ENCODE measurements around the gene RALGDS.

RALGDS gene

DNA sequence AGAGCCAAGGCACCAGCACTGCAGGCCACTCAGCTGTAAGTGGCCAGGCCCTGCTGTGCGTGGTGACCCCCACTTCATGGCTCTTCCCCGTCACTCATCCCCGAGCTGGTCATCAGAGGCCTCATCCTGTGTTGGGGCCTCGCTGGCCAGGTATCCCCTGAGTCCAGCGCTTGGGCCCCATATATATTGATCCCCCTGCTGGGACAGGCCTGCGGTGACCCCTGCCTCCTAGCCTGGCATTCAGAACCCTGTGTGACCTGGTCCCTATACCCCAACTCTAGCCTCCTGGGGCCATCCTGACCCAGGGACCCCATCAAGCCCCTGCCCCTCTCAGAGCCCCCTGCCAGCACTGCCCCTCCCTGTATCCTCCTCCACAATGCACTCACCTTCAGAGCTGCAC lies 30.0 kb upstream of the RALGDS start:
- no peak for DNase-seq

DNA sequence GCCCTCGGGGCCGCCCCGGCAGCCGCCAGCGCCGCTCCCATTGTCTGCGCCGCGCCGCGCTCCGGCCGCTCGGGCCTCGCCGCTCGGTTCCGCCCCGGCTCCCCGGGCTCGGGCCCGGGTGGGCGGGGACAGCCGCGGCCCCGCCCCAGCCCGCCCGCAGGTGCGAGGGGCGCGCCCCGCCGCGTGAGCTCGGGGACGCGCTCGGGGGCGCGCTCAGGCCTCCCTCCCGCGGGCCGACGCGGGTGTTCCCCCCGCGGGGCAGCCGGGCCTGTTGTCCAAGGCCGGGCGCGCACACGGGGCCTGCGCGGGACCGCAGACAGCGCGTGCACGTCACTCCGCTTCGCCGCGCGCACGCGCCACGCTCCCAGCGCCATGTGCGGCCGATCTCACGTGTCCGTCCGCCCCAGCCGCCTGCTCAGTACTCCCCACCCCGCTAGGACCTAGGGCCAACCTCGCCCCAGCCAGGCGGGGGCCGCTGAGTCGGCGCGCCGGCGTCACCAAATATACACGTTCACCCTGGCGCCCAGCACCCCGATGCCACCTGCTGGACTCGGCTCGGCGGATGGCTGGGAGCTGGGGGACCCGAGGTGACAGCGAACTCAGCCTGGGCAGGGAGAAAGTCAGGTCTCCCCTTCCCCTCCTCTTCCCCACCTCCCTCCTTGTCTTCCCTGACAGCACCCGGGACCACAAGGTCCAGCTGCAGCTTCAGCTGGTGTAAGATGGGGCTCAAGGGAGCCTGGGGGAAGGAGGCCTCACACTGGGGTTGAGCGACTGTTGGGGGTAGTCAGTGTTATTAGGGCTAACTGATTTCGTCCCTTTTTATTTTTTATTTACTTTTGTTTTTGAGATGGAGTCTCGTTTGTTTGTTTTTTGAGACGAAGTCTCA lies 28.3 kb upstream of the RALGDS start:
- DNase-seq, result peak; percentile 78 to 86

DNA sequence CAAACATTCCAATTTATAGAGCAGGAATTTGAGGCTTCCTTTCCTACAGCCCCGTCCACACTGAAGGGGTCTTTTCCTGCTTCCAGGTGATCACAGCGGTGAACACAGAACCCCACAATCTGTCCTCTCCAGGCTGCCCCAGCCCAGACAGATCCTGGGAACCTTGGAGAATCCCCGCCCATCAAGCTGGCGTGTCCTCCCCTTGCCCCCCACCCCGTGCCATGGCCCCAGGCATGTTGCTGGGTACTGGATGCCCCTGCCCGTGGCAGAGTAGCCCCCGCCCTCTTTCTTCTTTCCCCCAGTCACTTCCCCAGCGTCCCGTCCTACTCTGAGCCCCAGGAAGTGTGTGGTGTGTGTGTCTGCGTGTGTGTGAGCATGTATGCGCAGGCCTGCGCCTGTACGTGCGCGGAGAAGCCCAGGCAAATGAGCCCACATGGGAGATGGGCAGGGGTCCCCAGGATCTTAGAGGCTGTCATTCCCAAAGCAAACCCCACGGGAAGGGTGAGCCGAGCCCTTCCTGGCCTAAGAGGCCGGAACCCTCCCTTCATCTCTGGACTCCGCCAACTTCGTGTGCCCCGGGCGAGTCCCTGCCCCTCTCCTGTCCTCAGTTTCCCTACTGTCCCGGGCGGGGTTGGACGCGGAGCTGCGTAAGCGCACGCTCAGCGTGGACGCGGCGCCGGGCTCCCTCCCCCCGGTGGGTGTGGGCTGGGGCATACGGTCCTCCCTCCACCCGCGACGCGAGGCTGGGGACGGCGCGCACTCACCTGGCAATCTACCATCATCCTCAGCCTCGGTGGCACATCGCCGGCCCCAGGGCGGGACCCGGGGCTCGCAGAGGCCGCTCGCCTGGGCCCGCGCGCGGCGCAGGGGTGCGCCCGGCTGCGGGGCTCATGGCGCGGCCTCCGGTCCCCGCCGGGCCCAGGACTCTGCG lies 27.4 kb upstream of the RALGDS start:
- no peak for DNase-seq

DNA sequence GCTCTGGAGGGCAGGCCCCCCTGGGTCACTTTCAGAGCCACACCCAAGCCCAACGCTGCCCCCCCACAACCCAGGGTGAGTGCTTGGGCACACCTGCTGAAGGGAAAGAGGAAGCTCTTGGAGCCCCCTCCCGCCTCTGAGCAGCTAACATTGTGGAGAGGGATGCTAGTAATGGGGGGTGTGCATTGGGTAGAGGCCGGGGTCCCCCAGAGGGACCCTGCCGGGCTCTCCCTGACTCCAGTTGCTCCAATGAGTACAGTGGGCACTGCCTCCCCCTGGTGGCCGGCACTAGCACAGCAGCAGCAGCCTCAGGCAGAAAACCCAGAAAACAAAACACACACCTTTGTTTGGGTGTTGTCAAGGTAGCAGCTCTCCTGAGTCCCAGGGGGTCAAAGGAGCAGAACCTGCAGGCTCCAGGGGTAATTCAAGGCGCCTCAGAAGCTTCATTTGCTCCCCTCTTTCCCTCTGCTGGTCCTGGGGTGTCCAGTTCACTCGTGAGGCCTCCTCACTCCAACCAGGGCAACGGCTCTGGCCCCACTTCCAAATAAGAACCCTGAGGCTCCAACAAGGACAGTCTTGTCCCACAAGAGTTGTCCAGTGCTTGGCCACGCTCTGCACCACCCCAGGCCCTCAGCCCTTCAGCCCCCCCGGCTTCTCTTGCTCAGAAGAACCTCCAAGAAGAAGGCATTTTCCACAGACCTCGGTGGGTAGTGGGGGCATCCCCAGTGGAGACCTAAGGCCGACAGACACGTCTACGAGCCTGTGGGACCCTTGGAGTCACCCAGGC lies 26.6 kb upstream of the RALGDS start:
- DNase-seq, result peak; percentile 36 to 60

DNA sequence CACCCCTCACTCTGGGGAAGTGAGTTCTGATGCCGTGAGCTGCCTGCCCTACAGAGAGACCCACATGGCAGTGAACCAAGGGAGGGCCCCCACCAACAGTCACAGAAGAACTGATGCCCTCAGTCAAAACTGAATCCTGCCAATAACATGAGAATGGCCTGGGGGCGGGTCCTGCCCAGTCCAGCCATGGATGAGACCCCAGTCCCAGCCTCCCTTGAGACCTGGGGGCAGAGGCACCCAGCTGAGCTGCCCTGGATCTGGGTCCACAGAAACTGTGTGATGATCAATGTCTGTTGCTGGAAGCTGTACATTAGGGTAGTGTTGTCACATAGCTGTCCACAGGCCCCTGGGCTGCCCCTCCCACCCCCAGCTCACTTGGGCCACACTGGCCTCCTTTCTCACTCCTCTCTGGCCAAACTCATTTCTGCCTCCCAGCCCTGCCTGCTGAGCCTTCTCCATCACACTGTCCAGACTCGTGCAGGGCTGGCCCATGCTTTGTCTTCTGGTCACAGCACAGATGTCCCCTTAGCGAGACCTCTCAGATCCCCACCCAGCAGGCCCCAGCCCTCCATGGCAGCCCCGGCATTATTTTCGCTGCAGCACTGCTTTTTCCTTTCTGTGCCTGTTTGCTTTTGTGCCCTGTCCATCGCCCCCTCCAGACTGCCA lies 25.8 kb upstream of the RALGDS start:
- no peak for DNase-seq

DNA sequence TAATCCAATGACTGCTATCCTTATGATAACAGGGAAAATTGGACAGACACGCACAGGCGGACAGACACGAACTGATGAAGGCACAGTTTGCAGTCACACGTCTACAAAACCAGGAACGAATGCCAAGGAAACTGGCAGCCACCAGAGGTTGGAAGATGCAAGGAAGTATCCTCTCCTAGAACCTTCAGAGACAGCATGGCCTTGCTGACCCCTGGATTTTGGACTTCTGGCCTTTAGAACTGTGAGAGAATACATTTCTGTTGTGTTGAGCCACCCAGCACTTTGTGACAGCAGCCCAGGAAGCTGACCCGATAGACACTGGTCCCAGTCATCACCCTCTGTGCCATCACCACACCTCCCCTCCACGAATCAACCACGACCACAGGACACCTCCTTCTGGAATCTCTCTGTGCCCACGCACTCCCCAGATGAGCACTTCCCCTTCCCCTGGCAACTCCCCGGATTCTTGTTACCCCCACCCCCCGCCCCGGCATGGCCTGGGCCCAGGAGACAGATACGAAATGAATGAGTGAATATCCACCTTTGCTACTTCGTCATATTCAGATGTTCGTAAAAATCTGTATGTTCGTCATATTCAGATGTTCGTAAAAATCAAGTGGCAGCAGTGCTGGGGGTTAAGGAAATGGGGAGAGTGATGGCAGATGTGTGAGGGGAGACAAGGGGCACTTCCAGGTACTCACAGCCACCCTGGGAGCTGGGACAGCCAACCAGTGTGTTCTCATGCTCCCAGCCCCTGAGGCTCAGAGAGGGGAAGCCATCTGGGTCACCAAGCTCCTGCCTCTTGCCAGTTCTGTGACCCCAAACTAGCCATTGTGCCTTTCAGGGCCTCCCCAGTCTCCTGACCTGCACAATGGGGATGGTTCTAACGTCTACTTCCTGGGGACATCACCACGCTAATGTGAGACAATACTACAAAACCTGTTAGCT lies 24.1 kb upstream of the RALGDS start:
- no peak for DNase-seq

DNA sequence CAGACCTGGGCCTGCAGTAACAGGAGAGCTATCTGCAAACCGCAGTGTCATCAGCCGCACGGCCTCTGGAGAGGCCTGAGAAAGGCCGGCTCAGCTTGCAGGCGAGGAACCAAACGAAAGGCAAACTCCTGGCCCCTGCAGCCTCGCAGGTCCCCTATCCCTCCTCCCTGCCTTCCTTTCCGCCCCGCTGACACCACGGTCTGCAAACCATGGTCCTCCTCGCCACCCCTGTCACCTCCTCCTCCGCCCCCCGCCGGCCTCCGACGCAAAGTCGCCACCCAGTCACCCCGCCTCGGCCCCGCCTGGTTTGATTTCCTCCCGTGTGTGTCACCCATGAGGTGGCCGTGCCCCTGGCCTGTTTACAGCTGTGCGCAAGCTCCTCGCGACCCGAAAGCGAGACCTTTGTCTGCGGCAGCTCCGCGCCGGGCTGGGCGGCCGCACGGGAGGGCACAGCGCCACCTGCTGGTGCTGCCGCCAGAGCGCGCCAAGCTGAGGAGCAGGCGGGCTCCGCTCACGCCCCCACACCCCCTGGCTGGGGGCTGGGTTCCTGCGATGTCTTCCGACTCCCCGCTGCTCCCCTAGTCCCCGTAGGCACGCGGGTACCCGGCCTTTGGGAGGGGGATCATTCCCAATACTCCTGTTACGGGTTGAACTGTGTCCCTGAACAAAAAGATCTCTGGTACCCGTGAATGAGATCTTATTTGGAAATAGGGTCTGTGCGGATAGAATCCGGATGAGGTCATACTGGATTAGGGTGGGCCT lies 23.3 kb upstream of the RALGDS start:
- peak; percentile 67 to 83 for DNase-seq

DNA sequence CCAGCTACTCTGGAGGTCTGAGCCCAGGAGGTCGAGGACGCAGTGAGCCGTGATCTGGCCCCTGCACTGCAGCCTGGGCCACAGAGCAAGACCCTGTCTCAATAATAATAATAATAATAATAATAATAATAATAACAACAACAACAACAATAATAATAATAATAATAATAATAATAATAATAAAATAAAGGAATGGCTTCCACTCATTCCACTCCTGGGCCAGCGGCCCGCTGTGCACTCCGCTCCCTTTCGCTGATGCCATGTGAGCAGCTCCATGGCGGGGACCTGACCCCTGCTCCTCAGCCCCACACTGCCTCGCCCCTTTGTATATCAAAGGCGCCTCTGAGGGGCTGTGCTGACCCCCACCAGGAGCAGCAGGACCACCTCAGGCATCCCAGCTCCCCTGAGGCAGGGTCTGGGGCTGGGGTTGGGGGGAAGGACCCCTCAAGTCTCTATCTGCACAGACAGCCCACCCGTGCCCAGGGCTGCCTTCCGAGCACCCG lies 22.6 kb upstream of the RALGDS start:
- DNase-seq, result no peak

DNA sequence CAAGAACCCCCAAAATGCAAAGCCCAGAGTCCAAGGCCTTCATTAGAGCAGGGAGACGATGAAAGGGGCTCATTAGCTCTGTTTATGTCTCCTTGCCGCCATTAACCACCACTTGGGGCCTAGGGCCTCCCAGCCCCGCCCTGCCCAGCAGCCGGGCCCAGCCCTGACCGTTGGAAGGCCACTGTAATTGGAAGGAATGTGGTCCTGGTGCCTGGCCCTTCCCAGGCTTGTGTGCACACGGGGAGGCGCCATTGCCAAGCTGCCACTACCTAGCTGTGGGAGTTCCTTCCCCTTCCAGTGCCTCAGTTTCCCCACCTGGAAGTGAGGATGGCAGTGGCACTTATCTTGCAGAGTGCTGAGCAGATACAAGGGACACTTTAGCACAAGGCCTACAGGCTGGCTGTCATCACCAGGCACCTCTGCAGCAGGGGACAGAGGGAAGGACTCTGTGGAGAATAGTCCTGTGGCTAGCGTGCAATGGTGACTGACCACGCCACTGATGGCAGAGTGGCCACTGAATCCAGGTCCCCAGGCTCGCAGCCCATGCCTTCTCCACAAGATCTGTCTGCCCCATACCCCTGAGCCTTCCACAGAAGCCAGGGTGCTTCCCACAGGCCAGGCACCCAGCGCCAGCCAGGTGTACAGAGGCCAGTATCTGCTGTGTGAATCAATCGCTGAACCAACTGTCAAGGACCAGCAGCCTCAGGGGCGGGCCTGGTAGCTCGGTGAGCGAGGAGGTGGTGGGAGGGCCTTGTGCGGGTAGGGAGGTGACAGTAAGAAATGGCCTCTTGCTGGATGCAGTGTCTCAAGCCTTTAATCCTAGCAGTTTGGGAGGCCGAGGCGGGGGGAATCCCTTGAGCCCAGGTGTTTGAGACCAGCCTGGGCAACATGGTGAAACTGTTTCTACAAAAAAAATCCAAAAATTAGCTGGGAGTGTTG lies 21.9 kb upstream of the RALGDS start:
- peak in 1 of 2 experiments; percentile 36 for DNase-seq

DNA sequence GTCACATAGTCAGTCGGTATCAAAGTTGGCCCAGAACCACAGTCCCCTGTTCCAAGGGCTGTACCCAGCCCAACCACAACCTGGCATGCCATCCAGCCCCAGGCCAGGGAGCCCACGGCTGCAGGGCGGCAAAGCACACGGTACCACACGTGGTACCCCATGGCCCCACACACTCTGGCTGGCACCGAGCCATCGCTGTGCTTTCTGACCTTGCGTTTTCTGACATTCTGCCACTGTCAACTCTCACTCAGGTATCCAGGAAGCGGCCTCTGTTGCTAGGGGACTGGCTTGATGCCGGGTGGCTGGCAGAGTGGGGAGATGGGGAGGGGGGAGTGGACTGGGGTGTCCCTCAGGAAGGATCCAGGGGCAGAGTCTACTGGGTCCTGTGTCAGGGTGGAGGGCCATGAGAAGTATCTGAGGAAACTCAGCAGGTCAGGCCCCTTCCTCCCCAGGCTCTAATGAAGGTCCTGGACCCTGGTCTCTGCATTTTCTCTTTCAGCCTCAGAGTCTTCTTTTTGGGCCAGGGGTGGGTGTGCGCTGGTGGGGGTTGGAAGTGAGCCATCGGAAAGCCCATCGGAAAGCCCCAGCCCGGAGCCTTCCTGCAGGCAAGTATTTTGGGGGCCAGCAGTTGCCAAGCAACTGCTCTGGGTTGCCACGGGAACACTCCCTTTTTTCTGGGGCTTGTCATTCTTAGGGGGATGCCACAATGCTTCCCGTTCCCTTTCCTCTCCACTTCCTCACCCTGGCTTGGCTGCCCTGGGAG lies 21.0 kb upstream of the RALGDS start:
- DNase-seq, result no peak

DNA sequence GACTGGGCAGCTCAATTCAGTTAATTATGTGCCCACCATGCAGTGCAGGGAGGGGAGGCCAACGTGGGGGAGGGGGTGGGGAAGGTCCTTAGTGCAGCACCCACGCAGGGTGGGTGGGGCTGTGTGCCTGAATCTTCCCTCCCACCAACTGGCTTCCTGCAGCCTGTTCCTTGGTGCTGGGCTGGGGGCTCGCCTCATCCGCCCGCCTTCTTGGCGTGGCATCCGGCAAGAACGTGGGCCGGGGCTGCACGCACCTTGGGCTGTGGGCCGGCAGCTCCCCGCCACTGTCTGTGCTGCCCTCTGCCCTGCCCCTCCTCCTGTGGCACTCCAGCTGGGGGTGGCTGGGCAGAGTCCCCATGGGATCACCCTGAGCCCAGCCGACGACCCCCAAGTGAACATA lies 19.6 kb upstream of the RALGDS start:
- DNase-seq, result no peak

DNA sequence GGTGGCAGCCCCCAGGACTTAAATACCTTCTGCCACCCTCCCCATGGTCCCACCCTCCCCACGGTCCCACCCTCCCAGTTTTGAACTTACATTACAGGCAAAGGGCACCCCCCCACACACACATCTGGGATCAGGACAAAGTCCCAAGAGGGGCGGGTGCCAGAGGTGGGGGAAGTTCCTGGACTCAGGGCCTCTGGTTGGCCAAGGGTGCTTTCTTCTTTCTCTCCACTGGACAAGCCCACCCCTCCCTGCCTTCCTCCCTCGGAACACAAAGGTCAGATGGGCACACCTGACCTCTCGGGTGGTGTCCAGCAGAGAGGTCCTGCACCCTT lies 19.1 kb upstream of the RALGDS start:
- DNase-seq, result no peak

DNA sequence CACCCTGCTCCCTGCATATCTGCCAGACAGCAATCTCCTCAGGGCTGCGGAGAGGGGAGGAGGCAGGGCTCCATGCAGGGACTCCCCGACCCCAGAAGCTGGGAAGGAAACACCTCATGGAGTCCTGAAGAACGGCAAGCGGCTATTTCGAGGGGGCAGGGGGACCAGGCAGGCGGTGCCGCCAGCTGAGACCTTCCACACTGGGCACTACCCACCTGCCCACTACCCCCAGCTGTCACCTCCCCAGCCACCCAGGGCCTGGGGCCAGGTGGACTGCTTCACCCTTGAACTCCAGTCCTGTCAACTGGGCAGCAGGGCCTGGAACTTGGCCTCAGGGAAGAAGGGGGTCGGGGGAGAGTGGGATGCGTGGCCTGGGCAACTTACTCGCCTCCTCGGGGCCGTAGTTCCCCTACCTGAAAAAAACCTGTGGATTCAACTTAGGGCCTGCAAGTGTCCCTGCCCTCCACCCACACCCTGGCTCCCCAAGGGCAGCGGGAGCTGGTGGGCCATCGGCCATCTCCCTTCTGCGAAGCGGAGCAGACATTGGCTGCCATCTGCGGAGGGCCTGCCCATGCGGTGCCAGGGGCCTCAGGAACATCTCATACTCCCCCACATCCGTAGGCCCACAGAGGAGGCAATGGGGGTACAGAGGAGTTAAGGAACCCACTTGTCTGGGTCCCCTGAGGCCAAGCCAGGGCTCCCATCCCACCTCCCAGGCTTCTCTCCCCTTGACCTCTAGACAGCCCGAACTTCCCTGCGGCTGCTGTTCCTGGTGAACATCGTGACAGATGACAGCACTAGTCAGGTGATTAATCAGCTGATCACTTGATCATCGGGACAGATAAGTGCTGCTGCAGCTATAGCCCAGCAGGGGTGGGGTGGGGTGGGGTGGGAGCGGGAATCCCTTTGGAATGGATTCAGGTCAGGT lies 18.5 kb upstream of the RALGDS start:
- DNase-seq, result no peak

DNA sequence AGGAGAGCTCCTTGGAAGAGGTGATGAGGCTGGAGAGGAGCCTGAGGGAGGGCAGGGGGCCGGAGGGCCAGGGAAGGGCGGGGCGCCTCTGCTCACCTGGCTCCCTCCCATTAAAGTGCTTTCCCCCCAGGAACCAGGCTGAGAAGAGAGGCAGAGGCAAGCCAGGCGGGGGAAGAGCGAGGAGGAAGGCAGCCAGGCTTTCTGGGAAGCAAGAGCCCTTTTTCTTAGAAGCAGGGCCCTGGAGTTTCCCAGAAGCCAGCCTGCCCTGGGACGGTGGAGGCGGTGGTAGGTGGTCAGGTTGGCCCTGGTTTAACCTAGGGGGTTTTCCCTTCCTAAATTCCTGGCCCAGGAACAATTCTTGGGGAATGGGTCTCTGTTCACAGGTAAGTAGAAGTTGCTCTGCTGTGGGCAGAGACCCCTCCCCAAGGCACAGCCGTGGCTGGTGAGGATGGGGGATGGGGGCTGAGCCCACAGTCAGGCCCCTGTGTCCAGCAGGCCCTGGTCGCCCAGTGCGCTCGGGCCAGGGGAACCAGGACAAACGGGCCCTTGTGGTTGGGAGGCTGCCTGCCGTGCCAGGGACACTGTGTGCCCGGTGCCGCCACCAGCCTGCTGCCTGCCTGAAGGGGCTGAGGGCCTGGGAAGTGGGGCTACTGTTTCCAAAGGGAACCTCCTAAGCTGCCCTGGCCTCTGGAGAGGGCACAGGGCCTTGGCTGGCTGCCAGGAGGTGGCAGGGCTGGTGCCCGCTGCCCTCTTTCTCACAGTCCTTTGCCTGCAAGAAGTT lies 16.6 kb upstream of the RALGDS start:
- DNase-seq, result no peak

DNA sequence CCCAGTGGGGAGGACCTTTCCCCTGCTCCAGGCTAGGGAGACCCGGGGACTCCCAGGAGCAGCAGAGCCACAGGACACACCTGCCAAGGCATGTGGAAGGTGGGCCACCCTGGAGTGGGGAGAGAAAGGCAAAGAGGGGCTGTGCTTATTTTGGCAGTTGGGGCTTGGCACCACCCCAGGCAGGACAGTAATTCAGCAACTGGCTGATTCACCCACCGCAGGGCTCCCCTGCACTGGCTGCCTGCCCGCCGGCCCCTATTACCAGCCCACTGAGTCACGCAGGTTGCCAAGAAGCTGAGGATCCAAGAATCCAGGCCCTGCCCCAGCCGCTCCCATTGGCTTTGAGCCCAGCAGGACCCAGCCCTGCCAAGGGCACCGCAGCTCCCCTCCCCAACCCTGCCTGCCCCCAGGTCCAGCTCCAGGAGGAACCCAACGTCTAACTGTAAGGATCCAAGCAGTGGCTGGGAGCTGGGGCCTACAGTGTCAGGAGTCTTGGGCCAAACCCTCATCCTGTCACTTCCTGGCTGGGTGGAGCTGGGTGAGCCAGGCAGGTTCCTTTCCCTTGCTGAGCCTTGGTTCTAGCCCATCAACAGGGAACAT lies 14.2 kb upstream of the RALGDS start:
- DNase-seq, result no peak
